ENCODE measurements around the gene HRH1. TPM values are rescaled to one million over a fixed set of nuclear protein-coding genes. Genes with fewer than 3 reads are reported as not detected.

The HRH1 gene
- total RNA-seq, 1 donor from 2014 or later, result 3.2 TPM

- Histone ChIP-seq H3K36me3 (ENCODE audit: control insufficient read depth, insufficient read depth, low read length) (no peaks in the 10 kb centered on the region), H3K4me3 (ENCODE audit: low read depth, low read length) (no peak overlapping the region), H3K27me3 (ENCODE audit: control insufficient read depth, insufficient read depth, low read length) (no peaks in the 10 kb centered on the region)
- no peak for DNase-seq (ENCODE audit: low read depth)
- TF ChIP-seq, protein P1, sequence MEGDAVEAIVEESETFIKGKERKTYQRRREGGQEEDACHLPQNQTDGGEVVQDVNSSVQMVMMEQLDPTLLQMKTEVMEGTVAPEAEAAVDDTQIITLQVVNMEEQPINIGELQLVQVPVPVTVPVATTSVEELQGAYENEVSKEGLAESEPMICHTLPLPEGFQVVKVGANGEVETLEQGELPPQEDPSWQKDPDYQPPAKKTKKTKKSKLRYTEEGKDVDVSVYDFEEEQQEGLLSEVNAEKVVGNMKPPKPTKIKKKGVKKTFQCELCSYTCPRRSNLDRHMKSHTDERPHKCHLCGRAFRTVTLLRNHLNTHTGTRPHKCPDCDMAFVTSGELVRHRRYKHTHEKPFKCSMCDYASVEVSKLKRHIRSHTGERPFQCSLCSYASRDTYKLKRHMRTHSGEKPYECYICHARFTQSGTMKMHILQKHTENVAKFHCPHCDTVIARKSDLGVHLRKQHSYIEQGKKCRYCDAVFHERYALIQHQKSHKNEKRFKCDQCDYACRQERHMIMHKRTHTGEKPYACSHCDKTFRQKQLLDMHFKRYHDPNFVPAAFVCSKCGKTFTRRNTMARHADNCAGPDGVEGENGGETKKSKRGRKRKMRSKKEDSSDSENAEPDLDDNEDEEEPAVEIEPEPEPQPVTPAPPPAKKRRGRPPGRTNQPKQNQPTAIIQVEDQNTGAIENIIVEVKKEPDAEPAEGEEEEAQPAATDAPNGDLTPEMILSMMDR (IDR thresholded peaks at IDR 0.05; ENCODE audit: insufficient read depth, low read length, poor library complexity, severe bottlenecking), result no peak
These were observed 91.8 kb downstream of the HRH1 start for GRCh38 chr3:11245827-11246662.

DNA sequence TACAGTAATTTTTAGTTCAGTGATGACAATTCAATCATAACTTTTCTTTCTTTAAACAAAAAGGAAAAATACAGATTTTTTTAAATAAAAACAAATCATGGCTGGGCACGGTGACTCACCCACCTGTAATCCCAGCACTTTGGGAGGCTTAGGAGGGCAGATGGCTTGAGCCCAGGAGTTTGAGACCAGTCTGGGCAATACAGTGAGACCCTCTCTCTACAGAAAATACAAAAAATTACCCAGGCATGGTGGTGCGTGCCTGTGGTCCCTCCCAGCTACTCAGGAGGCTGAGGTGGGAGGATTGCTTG is 92.3 kb downstream of the HRH1 start:
- TF ChIP-seq, protein P1 (IDR thresholded peaks at IDR 0.05; ENCODE audit: insufficient read depth, low read length, poor library complexity, severe bottlenecking), result no peak
- Histone ChIP-seq H3K4me3 (ENCODE audit: low read depth, low read length) (no peak overlapping the region), H3K36me3 (ENCODE audit: control insufficient read depth, insufficient read depth, low read length) (no peaks in the 10 kb centered on the region), H3K27me3 (ENCODE audit: control insufficient read depth, insufficient read depth, low read length) (no peaks in the 10 kb centered on the region)
- DNase-seq (ENCODE audit: low read depth), result no peak

GRCh38 chr3:11247362-11247761 is 93.1 kb downstream of the HRH1 start:
- no peak for DNase-seq (ENCODE audit: low read depth)
- H3K4me3 ChIP-seq (ENCODE audit: low read depth, low read length), result no peak overlapping the region
- TF ChIP-seq, protein P1 (IDR thresholded peaks at IDR 0.05; ENCODE audit: insufficient read depth, low read length, poor library complexity, severe bottlenecking), result no peak
- no peaks in the 10 kb centered on the region for H3K27me3 ChIP-seq (ENCODE audit: control insufficient read depth, insufficient read depth, low read length)
- no peaks in the 10 kb centered on the region for H3K36me3 ChIP-seq (ENCODE audit: control insufficient read depth, insufficient read depth, low read length)

DNA sequence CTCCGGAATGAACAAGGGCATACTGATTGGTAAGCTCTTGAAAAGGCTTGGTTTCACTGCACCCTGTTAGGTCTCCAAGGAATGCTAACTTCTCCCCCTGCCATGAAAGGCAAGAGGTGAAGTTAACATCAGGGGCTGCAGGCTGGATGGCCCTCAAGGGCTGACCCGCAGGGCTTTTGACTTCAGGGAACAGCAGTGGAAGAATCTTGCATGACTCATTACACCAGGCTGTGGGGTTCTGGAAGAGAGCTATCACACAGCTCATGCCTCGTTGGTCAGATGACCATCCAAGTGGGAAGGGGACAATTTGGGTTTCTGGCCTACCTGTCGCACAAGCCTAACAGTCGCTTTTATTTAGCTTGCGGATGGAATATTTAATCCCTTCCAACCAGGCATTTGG is 94.3 kb downstream of the HRH1 start:
- Histone ChIP-seq H3K27me3 (ENCODE audit: control insufficient read depth, insufficient read depth, low read length) (no peaks in the 10 kb centered on the region), H3K4me3 (ENCODE audit: low read depth, low read length) (no peak overlapping the region), H3K36me3 (ENCODE audit: control insufficient read depth, insufficient read depth, low read length) (no peaks in the 10 kb centered on the region)
- TF ChIP-seq, protein P1 (IDR thresholded peaks at IDR 0.05; ENCODE audit: insufficient read depth, low read length, poor library complexity, severe bottlenecking), result no peak
- no peak for DNase-seq (ENCODE audit: low read depth)

DNA sequence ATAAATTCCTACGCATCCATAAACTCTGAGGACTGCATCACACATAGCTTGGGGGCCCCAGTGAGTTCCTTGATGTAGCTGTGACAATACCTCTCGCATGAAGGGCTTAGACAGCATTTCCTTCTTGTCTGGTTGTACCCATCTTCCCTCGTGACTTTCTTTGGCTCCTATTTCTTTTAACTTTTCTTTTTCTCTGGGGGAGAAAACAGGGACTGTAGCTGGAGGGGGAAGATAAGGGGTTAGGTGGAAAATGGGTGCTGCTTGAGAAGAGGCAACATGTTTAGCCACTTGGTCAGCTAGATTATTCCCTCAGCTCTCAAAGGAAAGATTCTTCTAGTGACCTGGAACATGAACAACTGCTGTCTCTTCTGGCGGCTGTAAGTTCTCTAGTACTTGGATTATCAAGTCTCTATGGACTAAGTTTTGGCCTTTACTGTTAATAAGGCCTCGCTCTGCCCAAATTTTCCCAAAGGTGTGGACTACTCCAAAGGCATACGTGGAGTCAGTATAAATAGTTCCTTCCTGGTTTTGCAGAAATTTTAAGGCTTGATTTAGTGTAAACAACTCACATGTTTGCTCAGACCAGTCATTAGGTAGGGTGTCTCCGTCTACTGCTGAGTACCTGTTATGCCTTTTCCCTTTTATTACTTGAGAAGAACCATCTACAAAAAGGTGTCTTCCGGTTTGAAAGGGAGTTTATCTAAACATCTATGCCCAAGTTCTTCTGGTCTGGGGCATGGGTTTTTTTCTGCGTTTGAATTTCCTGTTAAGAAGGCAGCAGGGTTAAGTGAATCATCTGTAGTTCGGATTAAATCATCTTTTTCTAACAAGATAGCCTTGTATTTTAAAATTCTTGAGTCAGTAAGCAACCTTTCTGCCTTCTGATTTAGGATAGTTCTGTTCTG is 96.9 kb downstream of the HRH1 start:
- no peak overlapping the region for H3K4me3 ChIP-seq (ENCODE audit: low read depth, low read length)
- DNase-seq (ENCODE audit: low read depth), result no peak
- H3K27me3 ChIP-seq (ENCODE audit: control insufficient read depth, insufficient read depth, low read length), result no peaks in the 10 kb centered on the region
- H3K36me3 ChIP-seq (ENCODE audit: control insufficient read depth, insufficient read depth, low read length), result no peaks in the 10 kb centered on the region
- TF ChIP-seq, protein P1 (IDR thresholded peaks at IDR 0.05; ENCODE audit: insufficient read depth, low read length, poor library complexity, severe bottlenecking), result no peak

Measured in kidney epithelial cell (primary cell).